ENCODE results near the gene PLXNA1.

PLXNA1 gene

DNA sequence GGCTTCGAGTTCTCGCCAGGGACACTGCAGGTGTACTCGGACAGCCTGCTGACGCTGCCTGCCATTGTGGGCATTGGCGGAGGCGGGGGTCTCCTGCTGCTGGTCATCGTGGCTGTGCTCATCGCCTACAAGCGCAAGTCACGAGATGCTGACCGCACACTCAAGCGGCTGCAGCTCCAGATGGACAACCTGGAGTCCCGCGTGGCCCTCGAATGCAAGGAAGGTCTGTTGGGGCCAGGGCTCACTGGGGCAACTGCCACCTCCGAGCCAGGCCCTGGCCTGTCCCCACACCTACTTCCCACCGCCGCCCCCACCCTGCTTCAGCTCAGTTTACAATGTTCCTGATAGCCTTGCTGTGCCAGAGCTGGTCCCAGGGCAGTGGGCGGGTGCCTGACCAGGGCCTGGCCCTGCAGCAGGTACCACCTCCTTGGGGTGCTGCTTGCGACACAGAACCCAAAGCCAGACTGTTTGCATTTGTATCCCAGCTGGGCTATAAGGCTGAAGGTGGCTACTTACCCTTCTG, 35.5 kb downstream of the PLXNA1 start:
- no peak for DNase-seq (ENCODE audit: low spot score)

DNA sequence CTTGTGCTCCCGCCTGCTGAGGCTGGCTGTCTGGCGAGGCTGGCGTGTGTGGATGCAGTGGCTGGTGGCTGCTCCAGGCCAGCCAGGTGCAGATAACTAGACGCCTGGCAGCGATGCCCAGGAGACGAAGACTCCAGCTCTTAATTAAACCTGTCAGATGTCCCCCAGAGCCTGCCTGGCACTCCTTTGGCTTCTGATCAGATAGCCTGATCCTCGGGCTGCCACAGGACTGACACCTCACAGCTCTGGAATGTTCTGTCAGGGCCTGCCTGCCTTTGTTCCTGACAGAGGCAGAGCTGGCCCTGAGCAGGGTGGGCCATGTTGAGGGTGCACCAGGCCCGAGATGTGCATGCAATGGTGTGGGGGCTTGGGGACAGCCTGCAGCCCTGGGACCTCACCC, 36.5 kb downstream of the PLXNA1 start:
- no peak for DNase-seq (ENCODE audit: low spot score)

DNA sequence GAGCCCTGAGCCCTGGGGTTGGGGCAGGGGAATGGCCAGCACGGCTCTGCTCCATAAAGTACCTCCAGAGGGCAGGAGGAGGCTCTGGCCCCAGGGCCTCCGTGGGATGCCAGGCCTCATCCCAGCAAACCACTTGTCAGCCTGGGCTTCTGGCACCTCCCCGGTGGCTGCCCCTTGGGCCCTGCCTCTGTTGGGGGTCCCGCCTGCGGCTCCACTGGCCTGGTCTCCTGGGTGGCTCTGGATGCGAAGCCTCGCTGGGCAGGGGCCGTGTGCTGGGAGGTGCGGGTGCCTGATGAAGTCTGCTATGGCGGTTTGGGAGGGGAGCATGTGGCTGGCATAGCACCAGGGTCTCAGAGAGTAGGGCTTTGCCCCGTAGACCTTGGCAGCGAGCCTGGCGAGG, 37.6 kb downstream of the PLXNA1 start:
- no peak for DNase-seq (ENCODE audit: low spot score)

DNA sequence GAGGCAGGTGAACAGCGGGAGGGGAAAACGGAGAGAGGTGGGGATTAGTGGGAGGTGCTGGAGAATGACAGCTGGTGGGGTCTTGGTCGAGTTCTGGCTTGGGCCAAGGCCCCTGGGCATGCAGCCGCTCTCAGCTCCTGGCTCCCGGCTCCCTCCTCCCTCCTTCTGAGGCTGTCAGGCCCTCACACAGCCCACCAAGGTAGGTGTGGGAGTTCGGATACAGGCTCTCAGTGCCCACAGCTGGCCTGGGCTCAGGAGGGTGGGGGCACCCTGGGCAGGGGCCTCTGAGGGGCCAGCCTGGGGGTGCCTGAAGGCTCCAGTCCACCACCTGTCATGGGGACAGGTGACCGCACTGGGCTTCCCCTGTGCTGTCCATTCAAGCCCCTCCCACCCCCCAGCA, 39.9 kb downstream of the PLXNA1 start:
- no peak for DNase-seq (ENCODE audit: low spot score)

DNA sequence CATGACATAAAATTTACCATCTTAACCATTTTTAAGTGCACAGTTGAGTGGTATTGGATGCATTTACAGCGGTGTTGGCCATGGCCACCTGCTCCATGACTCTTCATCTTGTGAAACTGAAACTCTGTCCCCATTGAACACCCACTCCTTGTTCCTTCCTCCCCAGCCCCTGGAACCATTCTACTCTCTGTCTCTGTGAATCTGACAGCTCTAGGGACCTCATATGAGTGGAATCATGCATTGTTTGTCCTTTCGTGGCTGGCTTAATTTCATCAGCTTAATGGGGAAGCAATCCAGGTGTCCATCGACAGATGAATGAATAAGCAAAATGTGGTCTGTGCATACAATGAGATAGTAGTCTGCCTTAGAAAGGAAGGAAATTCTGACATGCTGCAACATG, 42.5 kb downstream of the PLXNA1 start:
- DNase-seq (ENCODE audit: low spot score) = no peak

DNA sequence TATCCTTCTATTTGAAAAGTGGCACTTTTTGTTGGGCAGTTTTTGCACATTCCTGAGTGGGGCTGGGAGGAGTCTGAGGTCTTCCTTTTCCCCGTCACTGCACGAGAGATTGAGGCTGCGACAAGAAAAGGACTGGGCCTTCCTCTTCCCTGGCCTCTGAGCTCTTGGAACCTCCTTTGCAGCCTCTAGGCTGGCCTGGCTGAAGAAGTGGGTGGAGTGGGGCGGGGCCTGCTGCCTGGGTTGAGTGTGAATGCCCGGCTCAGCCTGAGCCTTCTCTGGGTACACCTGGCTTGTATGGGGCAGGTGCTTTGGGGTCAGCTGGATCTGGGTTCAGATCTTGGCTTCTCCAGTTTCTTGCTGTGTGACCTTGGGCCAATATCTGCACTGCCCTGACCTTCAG, 43.1 kb downstream of the PLXNA1 start:
- no peak for DNase-seq (ENCODE audit: low spot score)

DNA sequence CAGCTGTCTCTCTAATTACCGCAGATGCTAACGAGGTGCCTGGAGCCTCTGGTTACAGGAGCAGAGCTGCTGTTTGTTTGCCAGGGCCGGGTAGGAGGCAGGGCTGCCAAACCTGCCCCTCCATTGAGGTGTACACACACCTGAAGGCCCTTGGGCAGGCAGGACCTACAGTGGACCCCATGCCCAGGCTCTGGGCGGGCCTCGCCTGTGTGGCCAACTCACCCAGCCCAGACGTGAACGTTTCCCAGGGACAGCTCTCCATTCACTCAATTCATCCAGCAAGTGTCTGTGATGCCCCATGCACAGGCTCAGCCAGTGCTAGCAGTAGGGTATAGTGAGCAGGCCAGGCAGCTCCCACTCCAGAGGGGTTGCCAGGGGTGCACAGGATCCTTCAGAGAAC, 43.7 kb downstream of the PLXNA1 start:
- no peak for DNase-seq (ENCODE audit: low spot score)

DNA sequence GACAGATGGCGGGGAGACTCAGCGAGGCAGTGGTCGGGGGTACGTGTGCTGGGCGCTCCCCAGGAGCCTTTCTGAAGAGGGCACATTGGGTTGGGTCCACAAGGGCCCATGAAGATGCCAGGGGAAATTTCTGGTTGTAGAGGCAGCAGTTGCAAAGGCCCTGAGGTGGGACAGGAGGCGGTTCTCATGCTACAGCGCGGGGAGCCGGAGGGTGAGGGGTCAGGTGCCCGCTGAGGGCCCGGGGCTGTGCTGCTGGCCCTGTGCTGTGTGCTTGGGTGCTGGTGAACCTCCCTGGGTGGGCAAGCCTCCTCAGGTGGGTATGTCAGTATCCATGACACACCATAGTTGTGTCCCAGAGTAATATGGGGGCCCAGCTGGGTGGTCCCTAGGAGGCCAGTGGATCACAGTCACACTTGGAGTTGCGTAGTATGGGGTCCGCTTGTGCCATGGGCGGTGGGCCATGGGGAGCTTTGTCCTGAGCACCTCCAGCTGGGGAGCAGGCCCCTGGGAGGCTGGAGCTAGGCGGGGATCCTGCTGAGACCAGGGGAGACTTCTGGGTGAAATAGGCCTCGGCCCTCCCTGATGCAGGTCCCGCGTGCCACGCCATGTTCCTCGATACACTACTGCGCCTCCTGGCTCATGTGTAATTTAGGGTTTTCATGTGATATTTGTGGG, 44.3 kb downstream of the PLXNA1 start:
- DNase-seq (ENCODE audit: low spot score) = no peak

DNA sequence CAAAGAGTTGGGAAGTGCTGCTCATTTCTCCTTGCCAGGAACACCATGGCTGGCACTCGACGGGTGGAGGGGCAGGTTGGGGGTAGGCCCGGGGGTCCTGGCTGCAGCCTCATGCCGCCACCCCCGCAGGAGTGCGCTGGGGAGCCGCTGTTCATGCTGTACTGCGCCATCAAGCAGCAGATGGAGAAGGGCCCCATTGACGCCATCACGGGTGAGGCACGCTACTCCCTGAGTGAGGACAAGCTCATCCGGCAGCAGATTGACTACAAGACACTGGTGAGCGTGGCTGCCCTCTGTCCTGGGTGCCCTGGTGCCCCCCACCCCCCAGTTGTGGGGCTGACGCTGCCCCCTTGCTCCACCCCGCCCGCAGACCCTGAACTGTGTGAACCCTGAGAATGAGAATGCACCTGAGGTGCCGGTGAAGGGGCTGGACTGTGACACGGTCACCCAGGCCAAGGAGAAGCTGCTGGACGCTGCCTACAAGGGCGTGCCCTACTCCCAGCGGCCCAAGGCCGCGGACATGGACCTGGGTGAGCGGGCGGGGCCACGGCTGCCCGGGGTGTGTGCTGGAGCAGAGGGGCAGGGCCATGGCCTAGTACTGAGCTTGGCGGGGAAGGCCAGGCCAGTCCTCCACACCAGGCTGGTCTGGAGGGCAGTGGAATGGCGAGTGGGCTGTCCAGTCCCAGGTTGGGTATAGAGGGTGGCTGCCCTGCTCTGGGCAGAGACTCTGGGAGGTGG, 45.1 kb downstream of the PLXNA1 start:
- DNase-seq (ENCODE audit: low spot score) = no peak

DNA sequence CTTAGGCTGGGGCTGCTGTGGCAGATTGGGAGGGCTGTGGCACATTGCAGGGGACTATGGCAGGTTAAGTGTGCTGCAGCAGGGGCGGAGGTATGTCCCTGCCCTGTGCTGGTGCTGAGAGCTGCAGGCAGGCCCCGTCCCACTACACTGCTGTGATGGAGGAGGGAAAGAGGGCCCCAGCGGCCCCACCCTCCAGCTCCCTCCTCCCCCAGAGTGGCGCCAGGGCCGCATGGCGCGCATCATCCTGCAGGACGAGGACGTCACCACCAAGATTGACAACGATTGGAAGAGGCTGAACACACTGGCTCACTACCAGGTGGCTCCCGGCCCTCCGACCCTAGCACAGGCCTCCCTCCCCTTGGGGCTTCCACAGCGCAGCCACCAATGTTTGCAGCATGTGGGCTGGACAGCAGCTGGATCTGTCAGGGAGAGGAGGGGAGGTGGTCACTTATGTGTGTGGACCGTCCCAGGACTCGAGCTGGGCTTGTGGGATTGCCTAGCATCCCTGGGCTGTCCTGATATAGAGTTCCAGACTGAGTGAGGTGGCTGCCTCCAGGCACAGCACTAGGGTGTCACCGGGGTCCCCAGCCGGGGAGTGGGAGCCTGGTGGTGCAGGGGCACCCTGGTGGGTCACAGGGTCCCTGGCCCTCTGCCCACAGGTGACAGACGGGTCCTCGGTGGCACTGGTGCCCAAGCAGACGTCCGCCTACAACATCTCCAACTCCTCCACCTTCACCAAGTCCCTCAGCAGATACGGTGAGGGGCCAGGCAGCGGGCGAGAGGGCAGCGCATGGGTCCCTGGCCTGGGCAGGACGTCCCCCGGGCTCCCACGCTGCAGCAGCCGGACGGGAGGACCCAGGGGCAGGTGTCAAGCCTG, 46.1 kb downstream of the PLXNA1 start:
- DNase-seq (ENCODE audit: low spot score) = no peak

DNA sequence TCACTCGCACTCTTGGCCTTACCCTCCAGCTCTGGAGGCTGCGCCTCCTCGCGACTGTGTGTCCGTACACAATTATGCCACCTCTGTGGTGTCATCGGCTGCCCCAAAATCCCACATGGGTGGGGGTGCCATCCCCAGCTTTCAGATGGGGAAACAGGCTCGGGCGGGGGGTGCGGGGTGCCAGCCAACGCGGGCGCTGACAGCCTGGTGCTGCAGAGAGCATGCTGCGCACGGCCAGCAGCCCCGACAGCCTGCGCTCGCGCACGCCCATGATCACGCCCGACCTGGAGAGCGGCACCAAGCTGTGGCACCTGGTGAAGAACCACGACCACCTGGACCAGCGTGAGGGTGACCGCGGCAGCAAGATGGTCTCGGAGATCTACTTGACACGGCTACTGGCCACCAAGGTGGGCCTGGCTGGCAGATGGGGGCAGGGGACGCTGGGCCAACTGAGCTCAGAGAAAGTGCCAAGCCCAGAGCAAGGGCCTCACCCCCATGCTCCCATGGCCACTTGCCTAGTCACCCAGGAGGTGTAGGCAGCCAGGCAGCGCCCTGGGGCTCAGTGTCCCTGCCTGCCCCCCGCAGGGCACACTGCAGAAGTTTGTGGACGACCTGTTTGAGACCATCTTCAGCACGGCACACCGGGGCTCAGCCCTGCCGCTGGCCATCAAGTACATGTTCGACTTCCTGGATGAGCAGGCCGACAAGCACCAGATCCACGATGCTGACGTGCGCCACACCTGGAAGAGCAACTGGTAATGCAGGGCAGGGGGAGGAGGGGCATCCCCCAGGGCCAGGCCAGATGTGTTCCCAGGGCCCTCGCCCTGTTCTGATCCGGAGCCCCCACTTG, 47.0 kb downstream of the PLXNA1 start:
- no peak for DNase-seq (ENCODE audit: low spot score)

DNA sequence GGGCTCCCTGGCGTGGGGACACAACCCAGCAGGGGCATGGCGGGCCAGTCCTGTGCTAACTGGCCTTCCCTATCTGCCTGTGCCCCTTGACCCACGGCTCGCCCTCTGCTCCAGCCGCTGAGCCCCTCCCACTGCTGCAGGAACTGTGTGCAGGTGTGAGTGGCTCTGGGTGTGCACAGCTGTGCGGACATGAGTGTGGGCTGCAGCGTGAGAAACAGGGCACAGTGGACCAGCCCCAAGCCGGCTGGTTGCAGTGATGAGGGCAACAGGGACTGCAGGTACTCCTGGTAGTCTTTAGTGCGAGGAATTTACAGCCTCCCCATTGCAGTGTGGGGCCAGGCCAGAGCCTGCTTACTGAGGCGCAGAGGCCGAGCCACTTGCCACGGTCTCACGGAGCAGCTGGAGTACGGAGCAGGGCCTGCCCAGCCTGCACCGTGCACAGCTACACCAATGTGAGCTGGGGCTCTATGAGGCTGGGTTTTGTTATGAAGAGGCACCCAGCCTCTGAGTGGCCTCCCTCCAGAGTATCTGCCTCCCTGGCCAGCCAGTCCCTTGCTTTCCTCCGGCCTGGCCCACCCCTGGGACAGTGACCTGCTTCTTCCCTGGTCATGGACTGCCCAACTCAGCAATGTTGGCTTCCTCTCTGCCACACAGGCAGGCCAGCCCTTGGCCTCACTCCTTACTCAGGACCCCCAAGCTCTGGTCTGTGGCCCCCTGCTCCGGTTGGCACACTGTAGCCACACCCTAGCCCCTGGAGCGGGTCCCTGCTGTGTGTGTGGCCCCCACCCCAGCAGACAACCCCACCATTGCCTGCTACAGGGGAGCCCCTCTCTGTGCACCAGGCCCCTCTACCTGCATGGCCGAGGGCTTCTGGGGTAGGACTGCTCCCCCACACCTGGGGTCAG, 47.8 kb downstream of the PLXNA1 start:
- DNase-seq (ENCODE audit: low spot score) = no peak

DNA sequence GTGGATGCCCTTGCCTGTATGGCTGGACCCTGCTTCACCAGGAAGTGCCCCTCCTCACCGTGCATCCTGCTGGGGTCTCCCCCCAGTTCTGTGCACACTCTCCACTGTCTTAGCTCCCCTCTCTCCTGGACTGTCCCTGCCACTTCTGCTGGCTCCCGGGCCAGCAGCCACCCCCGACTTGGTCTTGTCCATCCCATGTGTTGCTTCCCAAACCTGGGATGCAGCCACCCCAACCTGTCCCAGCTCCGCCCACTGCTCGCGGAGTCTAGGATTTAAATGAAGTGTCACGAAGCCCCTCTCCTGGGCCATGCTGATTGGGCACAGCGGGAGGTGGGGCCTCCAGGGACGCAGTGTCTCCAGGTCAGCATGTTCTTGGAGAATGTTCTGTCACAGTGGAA, 48.5 kb downstream of the PLXNA1 start:
- no peak for DNase-seq (ENCODE audit: low spot score)

DNA sequence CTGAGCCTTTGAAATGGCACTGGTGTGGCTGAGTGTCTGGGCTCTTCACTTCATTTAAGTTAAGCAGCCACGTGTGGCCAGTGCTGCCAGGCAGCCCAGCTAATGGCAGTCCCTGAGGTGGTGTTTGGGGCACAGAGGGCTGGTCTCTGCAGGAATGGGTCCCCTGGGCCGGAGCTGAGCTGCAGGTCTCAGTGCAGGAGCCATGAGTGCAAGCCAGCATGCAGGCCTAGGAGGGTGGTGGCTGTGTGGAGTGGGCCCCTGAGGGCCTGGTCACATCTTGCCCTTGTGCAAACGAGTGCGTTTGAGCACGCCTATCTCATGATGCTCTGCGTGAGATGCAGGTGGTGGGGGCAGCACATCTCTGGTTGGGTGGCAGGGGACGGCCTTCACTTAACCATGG, 48.9 kb downstream of the PLXNA1 start:
- no peak for DNase-seq (ENCODE audit: low spot score)

DNA sequence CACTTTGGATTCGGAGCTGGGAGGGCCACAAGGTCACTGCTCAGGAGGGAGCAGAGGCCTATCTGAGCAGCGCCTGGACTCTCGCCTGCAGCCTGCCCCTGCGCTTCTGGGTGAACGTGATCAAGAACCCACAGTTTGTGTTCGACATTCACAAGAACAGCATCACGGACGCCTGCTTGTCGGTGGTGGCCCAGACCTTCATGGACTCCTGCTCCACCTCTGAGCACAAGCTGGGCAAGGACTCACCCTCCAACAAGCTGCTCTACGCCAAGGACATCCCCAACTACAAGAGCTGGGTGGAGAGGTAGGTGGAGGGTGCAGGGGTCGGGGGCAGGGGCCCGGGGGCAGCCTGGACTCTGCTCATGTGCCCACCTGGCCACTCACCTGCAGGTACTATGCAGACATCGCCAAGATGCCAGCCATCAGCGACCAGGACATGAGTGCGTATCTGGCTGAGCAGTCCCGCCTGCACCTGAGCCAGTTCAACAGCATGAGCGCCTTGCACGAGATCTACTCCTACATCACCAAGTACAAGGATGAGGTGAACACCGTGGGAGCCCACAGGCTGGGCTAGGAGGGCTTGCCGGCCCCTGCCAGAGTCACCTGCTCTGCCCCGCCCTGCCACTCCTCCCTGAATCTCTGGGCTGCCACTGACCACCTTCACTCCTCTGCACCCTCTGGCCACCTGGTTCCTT, 49.5 kb downstream of the PLXNA1 start:
- DNase-seq (ENCODE audit: low spot score) = no peak

Data from germinal center (tissue), 1 donor.